Right renal cortex interstitium (tissue), 3 donors: ENCODE data around the gene RAPSN. TPM values are rescaled to one million over a fixed set of nuclear protein-coding genes. Genes with fewer than 3 reads are reported as not detected.

Source experiments
- DNase-seq, 3 donors: peaks; one replicate each; pipeline ENCODE4 v3.0.0-alpha.2; 2013; ENCODE audit warnings: low read depth in 3 of 3, low spot score in 2 of 3
- polyA plus RNA-seq, 3 donors: library from polyadenylated mRNA; unstranded; fragments of 120-200 nt; gene quantifications; one replicate each; pipeline ENCODE4 v1.2.1, GENCODE V29; 2013; ENCODE audit not compliant: insufficient read length in 3 of 3

The RAPSN gene
- under 1 TPM in 2 of 3 donors, not detected in 1; 0.13 to 0.14 TPM for polyA plus RNA-seq

DNA sequence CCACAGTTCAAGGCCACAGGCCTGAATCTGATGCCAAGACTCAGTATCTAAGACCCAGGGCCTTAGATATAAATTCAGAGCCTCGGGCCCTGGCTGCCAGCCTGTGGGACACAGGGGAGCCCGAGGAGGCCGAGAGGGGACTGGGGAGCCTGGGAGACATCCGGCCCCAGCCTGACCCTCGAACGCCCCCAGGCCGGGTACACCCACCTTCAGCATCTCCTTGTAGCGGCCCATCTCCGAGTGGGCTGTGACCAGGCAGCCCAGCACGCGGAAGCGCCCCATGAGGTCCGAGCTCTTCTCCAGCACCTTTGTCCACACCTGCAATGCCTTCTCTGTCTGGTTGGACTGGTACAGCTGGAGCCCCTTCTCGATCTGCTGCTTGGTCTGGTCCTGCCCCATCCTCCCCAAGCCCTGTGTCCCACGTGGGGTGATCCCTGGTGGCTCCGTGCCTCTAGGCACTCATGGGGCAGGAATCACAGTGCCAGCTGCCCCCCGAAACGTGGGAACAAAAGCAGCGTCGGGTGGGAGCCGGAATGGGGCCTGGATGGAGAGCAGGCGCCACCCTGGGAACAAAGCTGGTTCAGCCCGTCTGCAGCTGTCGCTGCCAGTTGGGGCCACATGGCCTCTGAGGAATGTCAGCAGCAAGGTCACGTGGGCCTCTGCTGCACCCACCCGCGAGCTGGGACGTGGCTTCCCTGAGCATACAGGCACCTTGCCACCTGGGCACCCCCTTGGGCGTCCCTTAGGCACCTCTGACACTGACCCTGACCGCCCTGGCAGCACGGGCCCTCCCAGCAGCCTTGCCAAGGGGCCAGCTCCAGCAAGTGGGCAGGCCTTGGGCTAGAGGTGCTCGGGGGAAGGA, at the start of gene RAPSN:
TSS of gene RAPSN (minus strand) at position 571 of the 862 bp plus-strand sequence. CDS start at position 399, 172 bp downstream.
- DNase-seq: no peak

- no peak for DNase-seq
These were observed 49.2 kb upstream of the RAPSN start for GRCh38 chr11:47498149-47498548.

- DNase-seq: no peak
These were observed 47.9 kb upstream of the RAPSN start for GRCh38 chr11:47496808-47497207.

DNA sequence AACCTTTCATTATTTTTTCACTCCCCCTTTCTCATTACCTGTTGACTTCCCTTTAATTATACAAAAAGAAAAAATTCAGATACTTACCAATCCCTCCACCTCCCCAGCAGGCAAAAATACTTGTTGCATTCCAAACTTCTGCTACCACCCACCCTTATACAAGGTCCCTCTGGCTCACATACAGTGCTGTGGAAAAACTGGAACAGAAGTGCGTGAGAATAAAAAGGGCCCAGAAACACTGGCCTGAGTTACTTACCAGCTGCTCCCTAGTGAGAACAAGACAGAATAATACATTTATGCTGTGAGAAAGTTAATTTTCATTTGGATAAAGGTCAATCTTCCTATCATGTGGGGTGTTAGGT, 46.9 kb upstream of the RAPSN start:
- DNase-seq: no peak

DNA sequence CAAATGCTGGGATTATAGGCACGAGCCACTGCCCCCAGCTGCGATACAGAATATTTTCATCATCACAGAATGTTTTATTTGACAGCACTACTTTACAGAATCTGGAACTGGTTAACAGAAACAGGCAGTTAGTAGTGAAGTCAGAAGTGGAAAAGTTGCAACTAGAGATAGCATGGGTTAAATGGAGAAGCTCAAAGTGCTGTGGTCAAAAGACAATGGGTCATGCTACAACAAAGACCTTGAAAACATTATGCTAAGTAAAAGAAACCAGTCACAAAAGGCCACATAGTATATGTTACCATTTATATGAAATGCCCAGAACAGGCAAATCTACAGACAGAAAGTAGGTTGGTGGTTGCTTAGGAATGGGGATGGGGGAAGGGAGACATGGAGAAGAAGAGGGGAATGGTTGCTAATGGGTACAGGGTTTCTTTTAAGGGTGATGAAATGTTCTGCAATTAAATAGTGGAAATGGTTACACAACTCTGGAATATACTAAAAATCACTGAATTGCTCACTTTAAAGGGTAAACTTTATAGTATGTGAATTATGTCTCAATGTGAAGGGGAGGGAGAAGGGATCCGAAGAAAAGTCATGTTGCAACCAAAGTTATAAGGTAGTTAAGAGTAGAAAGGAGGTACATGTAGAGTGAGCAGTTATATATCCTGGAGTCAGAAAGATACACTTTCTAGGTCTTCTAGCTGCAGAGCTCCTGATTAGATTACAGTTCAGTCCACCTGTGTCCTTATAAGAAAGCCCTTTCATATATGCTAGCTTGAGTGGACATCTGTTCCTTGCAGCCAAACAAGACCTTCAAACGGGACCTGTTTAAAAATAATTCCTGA, 46.3 kb upstream of the RAPSN start:
- no peak for DNase-seq

DNA sequence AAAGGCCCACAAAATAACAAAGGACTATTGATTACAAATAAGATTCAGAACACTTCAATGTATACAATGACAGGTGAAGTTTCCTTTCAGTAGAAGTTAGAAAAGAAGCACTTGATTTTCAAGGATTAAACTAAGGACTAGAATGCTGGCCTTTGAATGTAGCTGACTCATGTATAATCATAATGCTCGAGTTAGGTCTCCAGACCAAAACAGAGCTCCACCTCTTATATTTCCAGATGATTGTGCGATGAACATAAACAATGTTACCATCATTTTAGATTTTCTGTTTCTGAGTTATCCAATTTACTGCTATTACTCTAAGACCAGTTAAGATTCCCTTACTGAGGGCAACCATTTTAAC, 40.4 kb upstream of the RAPSN start:
- no peak for DNase-seq

- no peak for DNase-seq
These were observed 39.9 kb upstream of the RAPSN start for GRCh38 chr11:47488674-47489394.

DNA sequence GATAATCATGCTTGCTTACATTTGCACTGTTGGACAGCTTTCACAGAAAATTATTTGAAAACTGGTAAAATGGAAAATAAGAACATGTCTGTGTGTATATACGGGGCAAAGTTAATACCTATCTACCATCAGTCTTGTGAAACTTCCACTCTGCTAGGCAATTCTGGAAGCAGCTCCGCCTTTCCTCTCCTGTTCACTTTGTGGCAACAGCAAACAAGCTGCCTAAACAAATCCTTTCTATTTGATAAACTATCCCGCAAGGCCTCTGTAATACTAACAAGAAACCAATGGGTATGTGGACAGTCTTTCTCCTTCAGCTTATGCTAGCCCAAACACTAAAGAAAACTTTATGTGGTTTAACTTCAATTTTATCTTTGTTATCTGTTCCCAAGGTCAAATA, 39.2 kb upstream of the RAPSN start:
- no peak for DNase-seq

- no peak for DNase-seq
These were observed 38.5 kb upstream of the RAPSN start for GRCh38 chr11:47487421-47487820.

DNA sequence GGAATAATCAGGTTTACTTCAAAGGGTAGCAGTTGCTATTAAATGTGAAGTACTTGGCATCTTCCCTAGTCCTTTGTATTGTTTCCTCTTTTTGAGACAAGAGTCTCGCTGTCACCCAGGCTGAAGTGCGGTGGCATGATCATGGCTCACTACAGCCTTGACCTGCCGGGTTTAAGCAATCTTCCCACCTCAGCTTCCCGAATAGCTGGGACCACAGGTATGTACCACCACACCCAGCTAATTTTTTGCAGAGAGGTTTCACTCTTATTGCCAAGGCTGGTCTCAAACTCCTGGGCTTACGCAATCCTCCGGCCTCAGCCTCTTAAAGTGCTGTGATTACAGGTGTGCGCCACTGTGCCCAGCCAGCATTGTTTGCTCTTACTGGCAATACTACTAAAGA, 36.2 kb upstream of the RAPSN start:
- DNase-seq: no peak

DNA sequence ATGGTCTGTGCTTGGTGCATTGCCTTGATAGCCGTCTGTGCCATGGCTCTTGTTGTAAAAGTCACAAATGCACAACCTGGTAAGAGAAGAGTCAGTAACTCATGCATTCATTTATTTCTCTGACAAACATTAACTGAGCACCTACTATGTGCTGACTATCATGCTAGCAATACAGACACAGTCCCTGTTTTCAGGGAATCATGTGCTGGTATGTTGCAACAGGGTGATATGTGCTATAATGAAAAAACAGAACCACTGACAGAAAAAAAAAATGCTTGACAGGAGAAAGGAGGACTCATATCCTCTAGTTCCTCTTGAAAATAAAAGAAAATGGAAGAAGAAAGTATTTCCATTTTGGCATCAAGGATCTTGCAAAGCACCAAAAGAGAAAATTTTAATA, 34.5 kb upstream of the RAPSN start:
- DNase-seq: no peak

GRCh38 chr11:47480762-47481161, 31.8 kb upstream of the RAPSN start:
- no peak for DNase-seq

GRCh38 chr11:47478651-47479329, 29.9 kb upstream of the RAPSN start:
- no peak for DNase-seq

DNA sequence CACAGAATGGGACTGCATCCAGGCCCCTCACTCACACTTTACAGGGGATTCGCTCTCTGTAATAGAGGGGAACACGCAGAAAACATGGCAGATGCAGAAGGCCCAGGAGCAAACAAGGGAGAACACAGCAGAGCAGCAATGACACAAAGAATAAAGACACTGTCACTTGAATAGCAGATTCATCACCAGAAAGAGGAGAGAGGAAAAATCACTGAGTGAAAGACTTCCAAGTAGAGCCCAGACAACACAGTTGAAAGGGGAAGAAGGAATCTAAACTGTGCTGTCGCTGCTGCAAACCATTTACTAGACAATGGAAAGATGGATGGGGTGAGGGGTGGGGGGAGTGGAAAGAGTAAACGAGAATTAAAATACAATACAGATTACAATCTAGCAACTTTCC, 28.8 kb upstream of the RAPSN start:
- DNase-seq: no peak

- DNase-seq: no peak
These were observed 28.4 kb upstream of the RAPSN start for GRCh38 chr11:47477323-47477722.

DNA sequence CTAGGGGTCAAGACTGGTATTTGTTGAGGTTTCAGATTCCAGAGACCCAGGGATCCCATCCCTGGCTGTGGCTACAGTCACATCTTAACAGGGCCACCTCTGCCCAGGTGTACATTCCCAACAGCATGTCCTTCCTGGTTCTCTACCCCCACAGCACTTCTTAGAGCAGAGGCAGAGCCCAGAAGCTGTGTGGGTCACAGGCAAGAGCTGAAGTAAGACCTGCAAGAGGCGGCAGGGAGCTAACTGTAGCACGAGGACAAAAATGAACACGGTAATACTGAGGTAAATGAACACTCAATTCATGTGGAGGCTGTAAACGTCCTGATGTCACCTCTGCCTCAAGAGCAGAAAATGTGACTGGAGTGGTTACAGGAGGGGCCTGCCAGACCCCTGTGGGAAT, 21.7 kb upstream of the RAPSN start:
- DNase-seq: no peak

GRCh38 chr11:47469361-47470179, 20.6 kb upstream of the RAPSN start:
- no peak for DNase-seq

GRCh38 chr11:47468598-47469214, 19.8 kb upstream of the RAPSN start:
- no peak for DNase-seq

DNA sequence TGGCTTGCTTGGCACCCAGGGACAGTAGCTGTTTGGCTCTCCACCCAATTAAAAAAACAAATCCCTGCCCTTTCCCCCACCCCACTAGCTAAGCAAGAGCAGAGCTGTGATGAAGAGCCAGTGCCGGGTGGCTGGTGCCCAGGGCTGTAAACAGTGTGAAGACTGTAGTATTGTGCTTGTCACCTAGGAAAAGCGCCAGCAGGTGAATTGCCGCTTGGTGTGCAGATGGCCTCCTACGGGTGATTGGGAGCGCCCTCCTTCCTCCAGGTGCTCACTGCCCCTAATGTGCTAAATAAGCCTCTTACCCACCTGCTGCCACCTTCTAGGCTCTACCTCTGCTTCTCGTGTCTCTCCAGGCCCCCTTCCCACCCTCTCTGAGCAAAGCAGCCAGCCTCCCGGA, 18.4 kb upstream of the RAPSN start:
- no peak for DNase-seq
